ENCODE results near the gene P2RY10. TPM values are rescaled to one million over a fixed set of nuclear protein-coding genes. Genes with fewer than 3 reads are reported as not detected.
"Not testable (repeated sequence)": the region's sequence is repeated elsewhere in the genome, so short reads cannot be mapped to it uniquely, and the experiment has no call there.

P2RY10 gene
- polyA plus RNA-seq, 2 of the 4 experiments (the other 2 are of a cell fraction), result not detected

GRCh38 chrX:78997870-78998558 is 52.8 kb downstream of the P2RY10 start:
- 1% methylated on average over 4 of the region's 5 CpGs for WGBS (ENCODE audit: missing lambda C conversion rate)
- H3K4me2 ChIP-seq, result no peak overlapping the region
- no peak for TF ChIP-seq HOXA7 (CRISPR knock-in tag; IDR thresholded peaks at IDR 0.05)
- TF ChIP-seq PHF8 (IDR thresholded peaks at IDR 0.05; ENCODE audit: borderline replicate concordance, low read depth), result no peak
- TF ChIP-seq FOSL2 (IDR thresholded peaks at IDR 0.05), result no peak
- no peak for TF ChIP-seq FOSL2 (CRISPR knock-in tag; IDR thresholded peaks at IDR 0.05)
- DNase-seq (ENCODE audit: low read depth in 1 of 2, low spot score in 1 of 2), result no peak
- no peak for FAIRE-seq
- H3K4me3 ChIP-seq, result no peak overlapping the region
- H3K4me1 ChIP-seq, result no peaks in the 10 kb centered on the region
- ChIA-PET POLR2A (no interaction called here), CTCF (no interaction called here)
- no peaks in the 10 kb centered on the region for H3K9me3 ChIP-seq
- no peak for ATAC-seq
- no peak overlapping the region for H3K27ac ChIP-seq

GRCh38 chrX:79007540-79007939 is 62.3 kb downstream of the P2RY10 start:
- CTCF ChIA-PET; H3K4me1 ChIP-seq; H3K4me2 ChIP-seq; DNase-seq (ENCODE audit: low read depth in 1 of 2, low spot score in 1 of 2); H3K4me3 ChIP-seq; H3K9me3 ChIP-seq; H3K27ac ChIP-seq; ATAC-seq; FAIRE-seq; POLR2A ChIA-PET: not testable (repeated sequence)
- 6% methylated on average over 1 of the region's 1 CpG for whole genome bisulfite sequencing (ENCODE audit: missing lambda C conversion rate)

Other genes with a start within 250 kb of the P2RY10 start
- gene LPAR4, start 197.7 kb upstream of the P2RY10 start, polyA plus RNA-seq (2011; rRNA removed), result not detected in 2 replicates
- gene LPAR4, start 197.7 kb upstream of the P2RY10 start, polyA plus RNA-seq (2017; fragmentation: RNase III; extraction: RNeasy Plus Mini Kit Qiagen cat#74134 plus additional on column Dnase treatment), result not detected in 3 replicates
- not detected in 2 replicates for gene GPR174, start 199.3 kb downstream of the P2RY10 start, polyA plus RNA-seq (2011; rRNA removed)
- not detected in 3 replicates for gene GPR174, start 199.3 kb downstream of the P2RY10 start, polyA plus RNA-seq (2017; fragmentation: RNase III; extraction: RNeasy Plus Mini Kit Qiagen cat#74134 plus additional on column Dnase treatment)